SK-N-SH treated with all-trans-retinoic acid at 6 μM for 48 hours (cell line): ENCODE data around the gene PLAGL1.

ENCODE experiments used
- ATAC-seq: fragments of 200-7000 bp; cut with Tn5 transposase; 3 replicates; pipeline ENCODE4 v1.9.1; 2020; ENCODE audit warnings: mild to moderate bottlenecking, moderate library complexity
- ARNTL ChIP-seq: fragments of 450-650 bp; formaldehyde crosslinking; IDR thresholded peaks from 2 replicates; pipeline ENCODE4 v1.5.0; 2020; ENCODE audit warnings: low read depth, mild to moderate bottlenecking, moderate library complexity, borderline replicate concordance
- BACH2 ChIP-seq: fragments of 250-450 bp; sonication (Bioruptor Pico); IDR thresholded peaks from 2 replicates; pipeline ENCODE4 v1.9.0; 2021; ENCODE audit warnings: mild to moderate bottlenecking, borderline replicate concordance
- CSDC2 ChIP-seq: fragments of 250-450 bp; sonication (Bioruptor Pico); IDR thresholded peaks from 2 replicates; pipeline ENCODE4 v1.5.0; 2020; ENCODE audit warnings: mild to moderate bottlenecking, moderate library complexity
- ESRRG ChIP-seq: fragments of 250-450 bp; sonication (Bioruptor Pico); IDR thresholded peaks from 2 replicates; pipeline ENCODE4 v1.6.1; 2021; ENCODE audit warnings: mild to moderate bottlenecking
- GLIS3 ChIP-seq: fragments of 250-450 bp; sonication (Bioruptor Pico); IDR thresholded peaks from 2 replicates; pipeline ENCODE4 v1.5.0; 2020; ENCODE audit warnings: mild to moderate bottlenecking, moderate library complexity
- OSR1 ChIP-seq: fragments of 250-450 bp; sonication (Bioruptor Pico); IDR thresholded peaks from 2 replicates; pipeline ENCODE4 v1.8.0; 2022; ENCODE audit warnings: moderate library complexity, mild to moderate bottlenecking, inconsistent platforms
- PPARA ChIP-seq: fragments of 250-450 bp; sonication (Bioruptor Pico); IDR thresholded peaks from 2 replicates; pipeline ENCODE4 v1.5.0; 2020; ENCODE audit warnings: mild to moderate bottlenecking, borderline replicate concordance
- RARB ChIP-seq: fragments of 250-450 bp; sonication (Bioruptor Pico); IDR thresholded peaks from 2 replicates; pipeline ENCODE4 v1.8.0; 2021; ENCODE audit warnings: mild to moderate bottlenecking, moderate library complexity
- SNAI2 ChIP-seq: fragments of 250-450 bp; sonication (Bioruptor Pico); IDR thresholded peaks from 2 replicates; pipeline ENCODE4 v1.5.0; 2020; ENCODE audit warnings: mild to moderate bottlenecking, moderate library complexity
- TCF4 ChIP-seq: fragments of 250-450 bp; sonication (Bioruptor Pico); IDR thresholded peaks from 2 replicates; pipeline ENCODE4 v1.8.0; 2021; ENCODE audit warnings: mild to moderate bottlenecking, moderate library complexity, borderline replicate concordance
- TOX ChIP-seq: fragments of 250-450 bp; sonication (Bioruptor Pico); IDR thresholded peaks from 2 replicates; pipeline ENCODE4 v1.8.0; 2021; ENCODE audit warnings: mild to moderate bottlenecking, moderate library complexity, borderline replicate concordance
- ZC3H10 ChIP-seq: fragments of 250-450 bp; sonication (Bioruptor Pico); IDR thresholded peaks from 2 replicates; pipeline ENCODE4 v1.5.1; 2021; ENCODE audit warnings: mild to moderate bottlenecking, moderate library complexity
- ZFP3 ChIP-seq: fragments of 250-450 bp; sonication (Bioruptor Pico); IDR thresholded peaks from 2 replicates; pipeline ENCODE4 v1.5.0; 2020; ENCODE audit warnings: mild to moderate bottlenecking, moderate library complexity
- ZFP30 ChIP-seq: fragments of 450-650 bp; formaldehyde crosslinking; IDR thresholded peaks from 2 replicates; pipeline ENCODE4 v1.5.0; 2022; ENCODE audit warnings: mild to moderate bottlenecking, moderate library complexity
- ZNF565 ChIP-seq: fragments of 450-650 bp; formaldehyde crosslinking; conservative IDR thresholded peaks from 2 replicates; pipeline ENCODE4 v1.5.0; 2020; ENCODE audit warnings: low read depth, mild to moderate bottlenecking, moderate library complexity
- ZNF70 ChIP-seq: fragments of 450-650 bp; formaldehyde crosslinking; IDR thresholded peaks from 2 replicates; pipeline ENCODE4 v1.5.0; 2020; ENCODE audit warnings: mild to moderate bottlenecking, moderate library complexity
- ZNF8 ChIP-seq: fragments of 450-650 bp; formaldehyde crosslinking; IDR thresholded peaks from 2 replicates; pipeline ENCODE4 v1.5.0; 2020; ENCODE audit warnings: mild to moderate bottlenecking, moderate library complexity
- TF ChIP-seq, protein P1 (sequence below): fragments of 250-450 bp; sonication (Bioruptor Pico); IDR thresholded peaks from 2 replicates; pipeline ENCODE4 v1.5.0; 2020; ENCODE audit warnings: mild to moderate bottlenecking, moderate library complexity
- TF ChIP-seq, protein P2 (sequence below): fragments of 250-450 bp; sonication (Bioruptor Pico); IDR thresholded peaks from 2 replicates; pipeline ENCODE4 v1.5.1; 2020; ENCODE audit warnings: low read depth, mild to moderate bottlenecking, moderate library complexity
- TF ChIP-seq, protein P3 (sequence below): fragments of 250-450 bp; sonication (Bioruptor Pico); IDR thresholded peaks from 2 replicates; pipeline ENCODE4 v1.5.1; 2021; ENCODE audit warnings: mild to moderate bottlenecking, moderate library complexity

The PLAGL1 gene

DNA sequence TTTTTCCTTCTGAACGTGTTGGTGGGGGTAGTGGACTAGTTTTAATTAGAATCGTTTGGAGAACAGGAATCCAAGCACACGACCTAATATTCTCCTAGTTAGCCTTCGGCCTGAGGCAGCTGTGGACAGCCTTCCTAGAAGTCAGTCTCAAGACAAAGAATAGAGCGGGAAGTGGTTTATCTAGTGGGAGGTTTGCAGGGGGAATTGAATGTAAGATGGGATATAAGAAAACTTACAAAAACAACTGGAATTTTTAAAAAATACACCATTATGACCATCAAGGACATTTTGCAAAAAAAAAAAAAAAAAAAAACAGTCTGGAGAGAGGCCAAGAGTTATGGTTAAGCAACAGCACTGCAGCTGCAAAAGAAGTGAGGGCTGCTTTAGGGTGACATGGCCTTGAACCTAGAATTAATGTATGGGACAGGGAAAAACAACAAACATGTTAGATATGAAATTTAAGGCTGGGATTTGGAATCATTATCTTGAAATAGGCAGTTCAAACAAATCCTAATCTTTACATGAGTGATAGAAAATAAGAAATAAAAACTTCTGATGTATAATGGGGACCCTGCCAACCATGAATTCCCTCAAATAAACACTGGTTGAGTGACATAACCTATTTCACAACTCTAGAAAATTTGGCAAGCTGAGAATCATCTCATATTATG, 40.2 kb downstream of the PLAGL1 start (continued):
- TF ChIP-seq, protein P1, sequence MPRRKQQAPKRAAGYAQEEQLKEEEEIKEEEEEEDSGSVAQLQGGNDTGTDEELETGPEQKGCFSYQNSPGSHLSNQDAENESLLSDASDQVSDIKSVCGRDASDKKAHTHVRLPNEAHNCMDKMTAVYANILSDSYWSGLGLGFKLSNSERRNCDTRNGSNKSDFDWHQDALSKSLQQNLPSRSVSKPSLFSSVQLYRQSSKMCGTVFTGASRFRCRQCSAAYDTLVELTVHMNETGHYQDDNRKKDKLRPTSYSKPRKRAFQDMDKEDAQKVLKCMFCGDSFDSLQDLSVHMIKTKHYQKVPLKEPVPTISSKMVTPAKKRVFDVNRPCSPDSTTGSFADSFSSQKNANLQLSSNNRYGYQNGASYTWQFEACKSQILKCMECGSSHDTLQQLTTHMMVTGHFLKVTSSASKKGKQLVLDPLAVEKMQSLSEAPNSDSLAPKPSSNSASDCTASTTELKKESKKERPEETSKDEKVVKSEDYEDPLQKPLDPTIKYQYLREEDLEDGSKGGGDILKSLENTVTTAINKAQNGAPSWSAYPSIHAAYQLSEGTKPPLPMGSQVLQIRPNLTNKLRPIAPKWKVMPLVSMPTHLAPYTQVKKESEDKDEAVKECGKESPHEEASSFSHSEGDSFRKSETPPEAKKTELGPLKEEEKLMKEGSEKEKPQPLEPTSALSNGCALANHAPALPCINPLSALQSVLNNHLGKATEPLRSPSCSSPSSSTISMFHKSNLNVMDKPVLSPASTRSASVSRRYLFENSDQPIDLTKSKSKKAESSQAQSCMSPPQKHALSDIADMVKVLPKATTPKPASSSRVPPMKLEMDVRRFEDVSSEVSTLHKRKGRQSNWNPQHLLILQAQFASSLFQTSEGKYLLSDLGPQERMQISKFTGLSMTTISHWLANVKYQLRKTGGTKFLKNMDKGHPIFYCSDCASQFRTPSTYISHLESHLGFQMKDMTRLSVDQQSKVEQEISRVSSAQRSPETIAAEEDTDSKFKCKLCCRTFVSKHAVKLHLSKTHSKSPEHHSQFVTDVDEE (CRISPR knock-in tag), result no peak
- no peak for TF ChIP-seq ZNF70 (CRISPR knock-in tag)
- TF ChIP-seq BACH2 (CRISPR knock-in tag), result no peak
- TF ChIP-seq, all 23 proteins: peak for 0

DNA sequence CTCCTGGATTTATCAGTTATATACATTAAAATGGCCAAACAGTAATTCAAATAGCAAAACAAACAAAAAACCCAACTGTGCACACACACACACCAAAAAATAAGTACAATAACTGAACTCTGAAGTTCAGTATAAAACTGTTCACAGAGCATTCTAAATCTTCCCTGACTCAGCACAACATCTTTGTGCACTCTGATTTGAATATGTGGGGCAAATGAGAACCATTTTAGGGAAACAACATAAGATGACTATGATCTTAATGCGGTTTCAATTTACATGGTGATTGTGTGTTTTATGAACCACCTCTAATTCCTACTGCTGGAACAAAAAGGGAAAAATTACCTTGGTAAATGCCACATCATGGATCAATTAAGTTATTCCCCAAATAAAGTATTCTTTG, 41.7 kb downstream of the PLAGL1 start:
- TF ChIP-seq ZNF70 (CRISPR knock-in tag), result no peak
- no peak for TF ChIP-seq SNAI2 (CRISPR knock-in tag)
- TF ChIP-seq, protein P2, sequence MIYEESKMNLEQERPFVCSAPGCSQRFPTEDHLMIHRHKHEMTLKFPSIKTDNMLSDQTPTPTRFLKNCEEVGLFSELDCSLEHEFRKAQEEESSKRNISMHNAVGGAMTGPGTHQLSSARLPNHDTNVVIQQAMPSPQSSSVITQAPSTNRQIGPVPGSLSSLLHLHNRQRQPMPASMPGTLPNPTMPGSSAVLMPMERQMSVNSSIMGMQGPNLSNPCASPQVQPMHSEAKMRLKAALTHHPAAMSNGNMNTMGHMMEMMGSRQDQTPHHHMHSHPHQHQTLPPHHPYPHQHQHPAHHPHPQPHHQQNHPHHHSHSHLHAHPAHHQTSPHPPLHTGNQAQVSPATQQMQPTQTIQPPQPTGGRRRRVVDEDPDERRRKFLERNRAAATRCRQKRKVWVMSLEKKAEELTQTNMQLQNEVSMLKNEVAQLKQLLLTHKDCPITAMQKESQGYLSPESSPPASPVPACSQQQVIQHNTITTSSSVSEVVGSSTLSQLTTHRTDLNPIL (CRISPR knock-in tag), result no peak
- TF ChIP-seq ZNF8 (CRISPR knock-in tag), result no peak
- ATAC-seq, result no peak

DNA sequence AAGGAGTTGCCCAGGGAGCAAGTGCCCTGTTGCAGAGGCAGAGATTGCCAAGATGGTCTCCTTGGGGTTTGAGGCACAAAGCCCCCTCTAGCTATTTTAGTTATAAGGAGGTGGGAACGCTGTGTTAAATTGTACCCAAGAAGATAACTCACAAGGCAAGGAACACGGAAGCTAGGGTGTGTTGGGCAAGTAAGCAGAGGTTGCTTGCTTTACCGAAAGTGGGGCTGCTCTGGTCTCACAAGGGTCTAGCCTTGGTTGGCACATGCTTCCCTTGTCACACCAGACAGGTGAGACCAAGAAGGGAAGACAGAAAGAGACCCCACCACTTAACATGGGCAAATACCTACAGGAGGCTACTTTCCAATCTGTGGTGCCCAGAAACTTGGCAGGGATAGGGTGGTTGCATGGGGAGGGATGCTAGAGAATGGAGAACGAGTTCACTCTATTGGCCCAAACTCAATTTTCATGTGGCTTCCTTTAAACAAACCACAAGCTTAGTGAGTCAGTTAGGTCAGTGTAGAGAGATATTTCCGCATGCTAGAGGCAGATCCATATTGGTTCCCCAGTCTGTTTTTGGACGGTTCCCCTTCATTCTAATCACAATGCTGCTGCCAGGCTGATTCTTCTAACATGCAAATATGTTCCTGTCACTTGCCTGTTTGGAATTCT, 42.4 kb downstream of the PLAGL1 start:
- TF ChIP-seq ZFP3 (CRISPR knock-in tag) (no peak), ZNF8 (CRISPR knock-in tag) (no peak), ESRRG (CRISPR knock-in tag) (no peak), ZNF565 (CRISPR knock-in tag) (no peak), ZC3H10 (CRISPR knock-in tag) (no peak), ZFP30 (CRISPR knock-in tag) (no peak), TOX (CRISPR knock-in tag) (no peak), CSDC2 (CRISPR knock-in tag) (no peak), ARNTL (CRISPR knock-in tag) (no peak), RARB (no peak), PPARA (CRISPR knock-in tag) (no peak), SNAI2 (CRISPR knock-in tag) (no peak), GLIS3 (CRISPR knock-in tag) (no peak), ZNF70 (CRISPR knock-in tag) (no peak), OSR1 (CRISPR knock-in tag) (no peak), BACH2 (CRISPR knock-in tag) (no peak), TCF4 (CRISPR knock-in tag) (no peak)
- TF ChIP-seq, protein P2 (CRISPR knock-in tag), result no peak
- TF ChIP-seq, protein P3, sequence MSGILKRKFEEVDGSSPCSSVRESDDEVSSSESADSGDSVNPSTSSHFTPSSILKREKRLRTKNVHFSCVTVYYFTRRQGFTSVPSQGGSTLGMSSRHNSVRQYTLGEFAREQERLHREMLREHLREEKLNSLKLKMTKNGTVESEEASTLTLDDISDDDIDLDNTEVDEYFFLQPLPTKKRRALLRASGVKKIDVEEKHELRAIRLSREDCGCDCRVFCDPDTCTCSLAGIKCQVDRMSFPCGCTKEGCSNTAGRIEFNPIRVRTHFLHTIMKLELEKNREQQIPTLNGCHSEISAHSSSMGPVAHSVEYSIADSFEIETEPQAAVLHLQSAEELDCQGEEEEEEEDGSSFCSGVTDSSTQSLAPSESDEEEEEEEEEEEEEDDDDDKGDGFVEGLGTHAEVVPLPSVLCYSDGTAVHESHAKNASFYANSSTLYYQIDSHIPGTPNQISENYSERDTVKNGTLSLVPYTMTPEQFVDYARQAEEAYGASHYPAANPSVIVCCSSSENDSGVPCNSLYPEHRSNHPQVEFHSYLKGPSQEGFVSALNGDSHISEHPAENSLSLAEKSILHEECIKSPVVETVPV (CRISPR knock-in tag), result no peak
- TF ChIP-seq, protein P1 (CRISPR knock-in tag), result no peak
- ATAC-seq, result no peak
